ENCODE results near the gene ANKFN1.
"Not testable (repeated sequence)": the region's sequence is repeated elsewhere in the genome, so short reads cannot be mapped to it uniquely, and the experiment has no call there.

ANKFN1 gene

GRCh38 chr17:56247816-56248215 is 94.5 kb downstream of the ANKFN1 start:
- in situ Hi-C loops (cut with MboI; ENCODE audit: low pct_unique_long_range_greater_than_20kb, low sequenced_read_pairs) = no loop called here
- DNase-seq = no peak

- in situ Hi-C loops (cut with MboI; ENCODE audit: low pct_unique_long_range_greater_than_20kb, low sequenced_read_pairs) = loop anchor here (25.0 kb wide), 1 partner anchor 105 kb away; no protein-coding TSS in a partner anchor
- no peak for DNase-seq
Observed at GRCh38 chr17:56257075-56257474, 103.8 kb downstream of the ANKFN1 start.

GRCh38 chr17:56260376-56261002 is 107.2 kb downstream of the ANKFN1 start:
- in situ Hi-C loops (cut with MboI; ENCODE audit: low pct_unique_long_range_greater_than_20kb, low sequenced_read_pairs) = loop anchor here (25.0 kb wide), 1 partner anchor 102 kb away; no protein-coding TSS in a partner anchor

GRCh38 chr17:56262803-56263202 is 109.5 kb downstream of the ANKFN1 start:
- no peak for DNase-seq
- in situ Hi-C loops (cut with MboI; ENCODE audit: low pct_unique_long_range_greater_than_20kb, low sequenced_read_pairs) = loop anchor here (25.0 kb wide), 1 partner anchor 99 kb away; no protein-coding TSS in a partner anchor

More at GRCh38 chr17:56260376-56261002, 107.2 kb downstream of the ANKFN1 start:
- no peak for DNase-seq

GRCh38 chr17:56269556-56270389 is 116.5 kb downstream of the ANKFN1 start:
- no peak for DNase-seq
- in situ Hi-C loops (cut with MboI; ENCODE audit: low pct_unique_long_range_greater_than_20kb, low sequenced_read_pairs) = loop anchor here (25.0 kb wide), 1 partner anchor 93 kb away; no protein-coding TSS in a partner anchor

GRCh38 chr17:56274491-56274890 is 121.2 kb downstream of the ANKFN1 start:
- in situ Hi-C loops (cut with MboI; ENCODE audit: low pct_unique_long_range_greater_than_20kb, low sequenced_read_pairs) = loop anchor here (25.0 kb wide), 1 partner anchor 88 kb away; no protein-coding TSS in a partner anchor
- DNase-seq = no peak

- in situ Hi-C loops (cut with MboI; ENCODE audit: low pct_unique_long_range_greater_than_20kb, low sequenced_read_pairs) = no loop called here
Observed at GRCh38 chr17:56284482-56284881, 131.2 kb downstream of the ANKFN1 start.

DNA sequence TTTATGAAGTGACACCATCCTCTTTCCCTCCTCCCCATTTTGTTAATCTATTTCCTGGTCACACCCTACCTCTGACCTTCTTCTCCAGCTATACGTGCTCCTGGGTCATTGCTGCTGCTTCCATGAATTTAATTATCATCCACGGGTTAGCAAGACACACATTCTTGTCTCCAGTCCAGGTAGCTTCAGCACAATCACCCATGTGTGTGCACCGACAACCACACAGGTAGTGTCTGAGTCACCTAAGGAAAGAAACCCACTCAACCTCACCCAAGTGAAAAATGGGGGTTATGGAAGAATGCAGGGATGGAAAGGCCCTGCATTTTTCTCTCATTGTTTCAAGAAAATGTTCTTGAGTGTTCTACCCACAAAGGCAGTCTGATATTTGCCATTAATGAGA is 135.5 kb downstream of the ANKFN1 start:
- in situ Hi-C loops (cut with MboI; ENCODE audit: low pct_unique_long_range_greater_than_20kb, low sequenced_read_pairs); DNase-seq: not testable (repeated sequence)

More at GRCh38 chr17:56284482-56284881, 131.2 kb downstream of the ANKFN1 start:
- DNase-seq = no peak

DNA sequence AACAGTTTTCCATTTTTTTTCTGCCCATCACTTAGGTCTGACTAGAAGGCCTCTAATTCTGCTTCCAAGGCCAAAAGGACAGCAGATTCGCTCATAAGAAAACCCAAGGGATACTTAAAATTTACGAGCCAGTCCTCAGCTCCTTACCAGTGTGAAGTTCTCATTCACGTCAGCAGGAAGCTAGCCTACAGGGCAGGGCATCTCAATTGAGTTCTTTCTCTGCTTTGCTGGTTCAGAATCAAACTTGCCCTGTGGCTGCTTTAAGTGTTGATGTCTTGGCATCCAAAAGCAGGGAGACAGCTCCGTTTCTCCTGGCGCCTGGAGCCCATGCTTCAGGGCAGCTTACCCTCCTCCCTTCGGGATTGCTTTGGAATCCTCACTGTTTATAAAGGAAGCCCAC is 136.0 kb downstream of the ANKFN1 start:
- no peak for DNase-seq
- in situ Hi-C loops (cut with MboI; ENCODE audit: low pct_unique_long_range_greater_than_20kb, low sequenced_read_pairs) = no loop called here

DNA sequence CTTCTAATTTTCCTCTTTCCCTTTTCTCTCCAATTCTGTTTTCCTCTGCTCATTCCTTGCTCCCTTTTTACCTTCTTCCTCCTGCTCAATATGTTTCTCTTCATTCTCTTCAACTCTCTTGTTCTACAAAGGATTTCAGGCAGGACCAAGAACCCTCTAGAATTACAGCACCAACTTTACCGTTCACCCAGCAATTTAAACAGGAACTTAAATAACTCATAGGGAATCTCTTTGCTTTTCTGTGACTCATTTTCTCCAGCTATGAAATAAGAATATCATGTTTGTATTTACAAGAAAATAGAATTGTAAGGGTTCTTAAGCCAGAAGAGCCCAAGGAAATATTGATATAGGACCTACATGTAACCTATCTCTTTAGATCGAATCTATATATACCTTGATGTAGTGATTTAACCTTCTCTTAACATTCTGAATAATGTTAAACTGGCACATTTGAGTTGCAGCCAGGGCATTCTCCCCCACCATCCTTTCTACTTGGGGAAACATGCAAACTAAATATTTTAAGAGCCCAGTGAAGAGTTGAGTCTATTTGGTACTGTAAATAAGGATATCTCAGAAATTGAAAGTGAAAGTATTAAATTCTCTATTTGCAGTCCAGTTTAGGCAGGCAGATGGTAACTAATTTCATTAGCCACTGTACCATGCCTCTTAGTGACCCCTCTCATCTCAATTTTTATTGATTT is 137.0 kb downstream of the ANKFN1 start:
- in situ Hi-C loops (cut with MboI; ENCODE audit: low pct_unique_long_range_greater_than_20kb, low sequenced_read_pairs) = no loop called here
- DNase-seq = peak; percentile 5

DNA sequence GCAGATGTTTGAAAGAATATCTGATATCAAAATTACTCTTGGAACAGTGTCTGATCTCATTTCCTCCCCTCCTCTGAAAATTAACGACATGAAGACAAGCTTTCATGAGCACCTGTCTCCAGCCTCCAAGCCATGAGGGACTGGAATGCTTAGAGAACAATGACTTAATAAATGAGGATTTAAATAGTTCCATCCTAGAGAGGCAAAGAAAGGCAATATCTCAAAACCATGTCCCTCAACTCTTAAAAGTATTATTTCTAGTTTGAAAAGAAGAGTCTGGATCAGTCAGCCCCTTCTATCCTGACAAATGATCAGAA is 137.5 kb downstream of the ANKFN1 start:
- in situ Hi-C loops (cut with MboI; ENCODE audit: low pct_unique_long_range_greater_than_20kb, low sequenced_read_pairs) = no loop called here

GRCh38 chr17:56291226-56291805 is 138.0 kb downstream of the ANKFN1 start:
- in situ Hi-C loops (cut with MboI; ENCODE audit: low pct_unique_long_range_greater_than_20kb, low sequenced_read_pairs) = no loop called here

More for the DNA sequence above, 137.5 kb downstream of the ANKFN1 start:
- peak; percentile 3 for DNase-seq

GRCh38 chr17:56292010-56292409 is 138.7 kb downstream of the ANKFN1 start:
- in situ Hi-C loops (cut with MboI; ENCODE audit: low pct_unique_long_range_greater_than_20kb, low sequenced_read_pairs) = no loop called here
- no peak for DNase-seq

More at GRCh38 chr17:56291226-56291805, 138.0 kb downstream of the ANKFN1 start:
- no peak for DNase-seq

DNA sequence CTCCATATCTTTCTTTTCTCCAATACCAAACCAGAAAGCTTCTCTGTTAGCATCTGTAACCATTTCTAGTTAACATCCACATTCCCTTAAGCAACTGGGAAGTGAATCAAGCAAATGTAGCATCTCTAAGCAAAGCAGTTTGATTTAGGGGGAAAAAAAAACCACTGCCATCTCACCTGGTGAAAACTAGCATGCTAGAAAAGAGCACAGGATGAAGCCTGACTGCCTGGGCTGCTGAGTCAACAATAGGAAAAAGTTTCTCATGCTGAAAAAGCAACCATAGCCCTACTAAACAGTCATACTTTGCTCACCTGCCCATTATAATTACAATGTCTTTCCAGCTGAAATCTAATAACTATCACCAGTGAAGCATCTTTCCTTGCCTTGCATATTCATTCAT is 139.3 kb downstream of the ANKFN1 start:
- no peak for DNase-seq
- in situ Hi-C loops (cut with MboI; ENCODE audit: low pct_unique_long_range_greater_than_20kb, low sequenced_read_pairs) = no loop called here

DNA sequence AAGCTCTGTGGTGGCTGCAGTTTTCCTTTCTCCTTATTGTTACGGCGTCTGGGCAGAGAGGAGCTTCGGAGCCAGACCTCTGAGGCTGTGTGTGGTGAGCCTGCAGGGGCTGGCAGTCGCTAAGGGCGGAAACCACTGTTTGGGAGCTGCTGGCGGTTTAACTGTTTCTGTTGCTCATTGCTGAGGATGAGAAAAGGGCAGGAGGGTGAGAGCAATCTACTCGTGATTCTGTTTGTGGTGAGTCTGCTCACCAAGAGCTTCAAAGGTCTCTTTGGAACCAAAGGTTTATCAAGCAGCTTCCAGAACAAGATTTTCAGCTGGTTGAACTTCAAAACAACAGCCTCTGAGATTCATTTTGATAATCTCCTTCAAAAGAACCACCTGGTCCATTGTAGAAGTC is 143.9 kb downstream of the ANKFN1 start:
- in situ Hi-C loops (cut with MboI; ENCODE audit: low pct_unique_long_range_greater_than_20kb, low sequenced_read_pairs) = no loop called here
- DNase-seq = peak; percentile 87

DNA sequence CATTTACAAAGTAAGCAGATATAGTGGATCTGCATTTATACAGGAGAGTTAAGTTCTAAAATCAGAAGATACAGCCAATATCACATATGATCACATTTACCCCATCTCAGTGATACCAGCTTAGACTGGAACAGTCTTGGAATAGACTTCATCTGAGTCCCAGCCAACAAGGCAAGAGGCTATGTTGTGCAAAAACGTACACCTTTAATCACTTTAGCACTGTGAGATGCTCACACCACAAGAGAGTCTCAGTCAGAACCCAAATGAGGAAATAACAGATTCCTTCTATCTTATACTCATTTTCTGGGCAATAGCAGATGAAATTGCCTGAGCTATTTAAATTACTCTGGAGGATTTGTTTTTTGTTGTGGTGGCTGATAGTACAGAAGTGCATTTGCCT is 145.6 kb downstream of the ANKFN1 start:
- no peak for DNase-seq
- in situ Hi-C loops (cut with MboI; ENCODE audit: low pct_unique_long_range_greater_than_20kb, low sequenced_read_pairs) = no loop called here

GRCh38 chr17:56300144-56300543 is 146.9 kb downstream of the ANKFN1 start:
- DNase-seq = no peak
- in situ Hi-C loops (cut with MboI; ENCODE audit: low pct_unique_long_range_greater_than_20kb, low sequenced_read_pairs) = no loop called here

- in situ Hi-C loops (cut with MboI; ENCODE audit: low pct_unique_long_range_greater_than_20kb, low sequenced_read_pairs) = no loop called here
- peak; percentile 21 for DNase-seq
Observed at GRCh38 chr17:56305007-56305406, 151.7 kb downstream of the ANKFN1 start.

DNA sequence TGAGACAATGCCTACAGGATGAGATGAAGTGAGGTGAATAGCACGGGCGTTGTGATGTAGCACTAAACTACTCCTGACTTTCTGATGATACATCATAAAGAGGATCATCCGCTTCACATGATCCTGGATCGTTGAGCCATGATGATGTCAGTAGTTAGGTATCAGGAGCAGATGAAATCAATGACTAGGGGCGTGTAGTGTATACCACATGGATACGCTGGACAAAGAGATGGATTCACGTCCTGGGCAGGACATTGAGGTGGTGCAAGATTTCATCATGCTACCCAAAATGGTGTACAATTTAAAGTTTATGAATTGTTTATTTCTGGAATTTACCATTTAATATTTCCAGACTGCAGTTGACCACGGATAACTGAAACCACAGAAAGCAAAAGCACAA is 156.6 kb downstream of the ANKFN1 start:
- in situ Hi-C loops (cut with MboI; ENCODE audit: low pct_unique_long_range_greater_than_20kb, low sequenced_read_pairs) = no loop called here
- DNase-seq = no peak
